Peyer's patch (tissue), 4 donors: Measurements from ENCODE around the gene AP1S2.

Experiments
- CTCF ChIP-seq, 6 experiments: fragments of 450-650 bp in 4 of 6; fragments of 200-600 bp in 2 of 6; sonication (generic) in 1 of 6; IDR thresholded peaks; one replicate each; pipeline ENCODE4 v1.5.1; 2017 to 2019; ENCODE audit warnings: antibody characterized with exemption in 6 of 6, mild to moderate bottlenecking in 3 of 6, moderate library complexity in 1 of 6
- POLR2A ChIP-seq, 2 donors: fragments of 450-650 bp; IDR thresholded peaks; one replicate each; pipeline ENCODE4 v1.5.1; 2017; ENCODE audit warnings: antibody characterized with exemption in 2 of 2, mild to moderate bottlenecking in 2 of 2, moderate library complexity in 2 of 2

GRCh38 chrX:15829217-15829616 lies 25.4 kb downstream of the AP1S2 start:
- TF ChIP-seq CTCF (IDR thresholded peaks at IDR 0.05) (no peak), POLR2A (IDR thresholded peaks at IDR 0.05) (no peak)
